H1 (cell line): ENCODE data around the gene TGOLN2.
"Not testable (repeated sequence)": the region's sequence is repeated elsewhere in the genome, so short reads cannot be mapped to it uniquely, and the experiment has no call there.

Source experiments
- ATF3 ChIP-seq: IDR thresholded peaks from 2 replicates; pipeline ENCODE4 v1.6.1; 2011; ENCODE audit warnings: low read depth, mild to moderate bottlenecking, low read length; ENCODE audit not compliant: insufficient read depth
- BRCA1 ChIP-seq: IDR thresholded peaks from 2 replicates; pipeline ENCODE4 v1.6.1; 2012; ENCODE audit warnings: low read depth, low read length, improper control_type of control experiment
- CHD2 ChIP-seq: IDR thresholded peaks from 2 replicates; pipeline ENCODE4 v1.6.1; 2012; ENCODE audit warnings: low read length, improper control_type of control experiment
- CTCF ChIP-seq, 3 experiments: IDR thresholded peaks; 1 replicate in 2 of 3; 2 replicates in 1 of 3; pipeline versions ENCODE4 v1.5.1 to v1.6.1; 2011; ENCODE audit warnings: low read length in 3 of 3, mild to moderate bottlenecking in 3 of 3, inconsistent platforms in 2 of 3, low read depth in 1 of 3, moderate library complexity in 1 of 3; ENCODE audit not compliant: insufficient read depth in 1 of 3; ENCODE audit errors: control extremely low read depth in 1 of 3
- EP300 ChIP-seq, 2 experiments: IDR thresholded peaks; 1 replicate in 1 of 2; 2 replicates in 1 of 2; pipeline ENCODE4 v1.6.1; 2011 to 2012; ENCODE audit warnings: low read depth in 2 of 2, low read length in 2 of 2, mild to moderate bottlenecking in 2 of 2, borderline replicate concordance in 1 of 2, inconsistent platforms in 1 of 2, moderate library complexity in 1 of 2
- EZH2 ChIP-seq: fragments of 200-600 bp; sonication (generic); IDR thresholded peaks from 2 replicates; pipeline ENCODE4 v1.7.1; 2012; ENCODE audit warnings: low read depth, mild to moderate bottlenecking, moderate library complexity, low read length, inconsistent platforms; ENCODE audit not compliant: severe bottlenecking
- FOSL1 ChIP-seq: IDR thresholded peaks from 2 replicates; pipeline ENCODE4 v1.6.1; 2011; ENCODE audit warnings: mild to moderate bottlenecking, low read depth, low read length, moderate library complexity; ENCODE audit not compliant: insufficient read depth
- MAX ChIP-seq: IDR thresholded peaks from 2 replicates; pipeline ENCODE4 v1.6.1; 2012; ENCODE audit warnings: inconsistent platforms
- POLR2A ChIP-seq, 2 experiments: IDR thresholded peaks; 1 replicate in 1 of 2; 2 replicates in 1 of 2; pipeline ENCODE4 v1.6.1; 2011; ENCODE audit warnings: low read depth in 2 of 2, low read length in 2 of 2, mild to moderate bottlenecking in 2 of 2; ENCODE audit errors: control extremely low read depth in 1 of 2
- POLR2AphosphoS5 ChIP-seq: IDR thresholded peaks from 2 replicates; pipeline ENCODE4 v1.6.1; 2011; ENCODE audit warnings: low read depth, low read length
- RAD21 ChIP-seq, 2 experiments: IDR thresholded peaks in 1 of 2; conservative IDR thresholded peaks in 1 of 2; 2 replicates each; pipeline ENCODE4 v1.6.1; 2011; ENCODE audit warnings: low read depth in 2 of 2, low read length in 2 of 2, improper control_type of control experiment in 1 of 2, inconsistent platforms in 1 of 2, mild to moderate bottlenecking in 1 of 2, moderate library complexity in 1 of 2
- SRF ChIP-seq: IDR thresholded peaks from 2 replicates; pipeline ENCODE4 v1.6.1; 2011; ENCODE audit warnings: mild to moderate bottlenecking, low read depth, low read length, moderate library complexity
- USF2 ChIP-seq: IDR thresholded peaks from 2 replicates; pipeline ENCODE4 v1.6.1; 2011; ENCODE audit warnings: low read length, improper control_type of control experiment
- YY1 ChIP-seq: IDR thresholded peaks from 2 replicates; pipeline ENCODE4 v1.6.1; 2011; ENCODE audit warnings: low read depth, mild to moderate bottlenecking, low read length

GRCh38 chr2:85362653-85363387 lies 35.0 kb upstream of the TGOLN2 start:
- not testable (repeated sequence) for TF ChIP-seq POLR2A (IDR thresholded peaks at IDR 0.05; ENCODE audit: control extremely low read depth in 1 of 2, low read depth in 2 of 2, low read length in 2 of 2); CTCF (IDR thresholded peaks at IDR 0.05; ENCODE audit: control extremely low read depth in 1 of 3, insufficient read depth in 1 of 3, low read depth in 1 of 3, low read length in 3 of 3); EP300 (IDR thresholded peaks at IDR 0.05; ENCODE audit: borderline replicate concordance in 1 of 2, low read depth in 2 of 2, low read length in 2 of 2); ATF3; YY1; USF2; RAD21 (IDR thresholded peaks at IDR 0.05 in 1 of 2, conservative IDR thresholded peaks at IDR 0.05 in 1 of 2; ENCODE audit: low read depth in 2 of 2, low read length in 2 of 2); CHD2; BRCA1; EZH2; POLR2AphosphoS5; FOSL1; SRF; MAX
